Measurements from ENCODE around the gene CSF2. TPM values are rescaled to one million over a fixed set of nuclear protein-coding genes. Genes with fewer than 3 reads are reported as not detected.
"Not testable (repeated sequence)": the region's sequence is repeated elsewhere in the genome, so short reads cannot be mapped to it uniquely, and the experiment has no call there.

Gene CSF2
- total and polyA plus RNA-seq, 3 experiments from 2014 or later = 393 to 409 TPM; not detected in 1

DNA sequence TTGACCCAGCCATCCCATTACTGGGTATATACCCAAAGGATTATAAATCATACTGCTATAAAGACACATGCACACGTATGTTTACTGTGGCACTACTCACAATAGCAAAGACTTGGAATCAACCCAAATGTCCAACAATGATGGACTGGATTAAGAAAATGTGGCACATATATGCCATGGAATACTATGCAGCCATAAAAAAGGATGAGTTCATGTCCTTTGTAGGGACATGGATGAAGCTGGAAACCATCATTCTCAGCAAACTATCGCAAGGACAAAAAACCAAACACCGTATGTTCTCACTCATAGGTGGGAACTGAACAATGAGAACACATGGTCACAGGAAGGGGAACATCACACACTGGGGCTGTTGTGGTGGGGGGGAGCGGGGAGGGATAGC, 35.4 kb downstream of the CSF2 start:
- CTCF ChIA-PET; H3K27me3 ChIP-seq (ENCODE audit: insufficient read depth, low read length, poor library complexity, severe bottlenecking); H3K4me3 ChIP-seq (ENCODE audit: low read length); POLR2A ChIA-PET; H3K27ac ChIP-seq (ENCODE audit: low read depth, low read length); H3K4me3 Mint-ChIP-seq; H3K27me3 Mint-ChIP-seq; H3K9me3 ChIP-seq (ENCODE audit: low read length); H3K36me3 Mint-ChIP-seq; DNase-seq; H3K36me3 ChIP-seq (ENCODE audit: insufficient read depth, low read length); H3K9me3 Mint-ChIP-seq: not testable (repeated sequence)
- H3K27ac Mint-ChIP-seq = peak overlapping the region in 1 of 8 donors; percentile 56
- peaks cover 43% of the 10 kb centered on the region for H3K4me1 ChIP-seq (ENCODE audit: insufficient read depth, low read length)
- H3K4me1 Mint-ChIP-seq = peaks cover 25 to 60% (median 26%) of the 10 kb centered on the region in 3 donors

GRCh38 chr5:132109494-132110053, 36.0 kb downstream of the CSF2 start:
- H3K9me3 Mint-ChIP-seq = peaks cover 0 to 8% (median 3%) of the 10 kb centered on the region in 5 donors
- POLR2A ChIA-PET = no interaction called here
- DNase-seq = no peak

GRCh38 chr5:132110195-132110594, 36.6 kb downstream of the CSF2 start:
- no peaks in the 10 kb centered on the region for H3K27me3 Mint-ChIP-seq
- H3K36me3 Mint-ChIP-seq = no peaks in the 10 kb centered on the region
- Histone ChIP-seq H3K36me3 (ENCODE audit: insufficient read depth, low read length) (no peaks in the 10 kb centered on the region), H3K9me3 (ENCODE audit: low read length) (no peaks in the 10 kb centered on the region), H3K4me1 (ENCODE audit: insufficient read depth, low read length) (peaks cover 42% of the 10 kb centered on the region), H3K27me3 (ENCODE audit: insufficient read depth, low read length, poor library complexity, severe bottlenecking) (no peaks in the 10 kb centered on the region), H3K4me3 (ENCODE audit: low read length) (no peak overlapping the region), H3K27ac (ENCODE audit: low read depth, low read length) (no peak overlapping the region)
- peaks cover 13 to 60% (median 13%) of the 10 kb centered on the region in 3 donors for H3K4me1 Mint-ChIP-seq
- H3K9me3 Mint-ChIP-seq = peaks cover 0 to 8% (median 3%) of the 10 kb centered on the region in 5 donors
- POLR2A ChIA-PET = no interaction called here
- peak overlapping the region in 7 of 8 donors; percentile 24 to 98 (median 72) for H3K27ac Mint-ChIP-seq
- CTCF ChIA-PET = interaction anchor here (2.1 kb wide), 1 partner anchor 24 kb away, joined by 9 read pairs; no protein-coding TSS in a partner anchor
- no peak for DNase-seq
- H3K4me3 Mint-ChIP-seq = peak overlapping the region in 3 of 7 donors; percentile 26 to 79 (median 39)

More at GRCh38 chr5:132109494-132110053, 36.0 kb downstream of the CSF2 start:
- CTCF ChIA-PET = interaction anchor here (2.1 kb wide), 1 partner anchor 24 kb away, joined by 9 read pairs; no protein-coding TSS in a partner anchor
- no peaks in the 10 kb centered on the region for H3K36me3 ChIP-seq (ENCODE audit: insufficient read depth, low read length)
- H3K27ac Mint-ChIP-seq = peak overlapping the region in 7 of 8 donors; percentile 26 to 85 (median 54)
- H3K4me1 Mint-ChIP-seq = peaks cover 19 to 60% (median 19%) of the 10 kb centered on the region in 3 donors
- H3K27me3 Mint-ChIP-seq = no peaks in the 10 kb centered on the region
- H3K27me3 ChIP-seq (ENCODE audit: insufficient read depth, low read length, poor library complexity, severe bottlenecking) = no peaks in the 10 kb centered on the region
- H3K4me3 ChIP-seq (ENCODE audit: low read length) = no peak overlapping the region
- no peak overlapping the region for H3K27ac ChIP-seq (ENCODE audit: low read depth, low read length)
- peaks cover 43% of the 10 kb centered on the region for H3K4me1 ChIP-seq (ENCODE audit: insufficient read depth, low read length)
- no peaks in the 10 kb centered on the region for H3K9me3 ChIP-seq (ENCODE audit: low read length)
- H3K4me3 Mint-ChIP-seq = peak overlapping the region in 2 of 7 donors; percentile 5 to 45
- no peaks in the 10 kb centered on the region for H3K36me3 Mint-ChIP-seq

GRCh38 chr5:132110930-132111329, 37.3 kb downstream of the CSF2 start:
- Histone ChIP-seq H3K4me1 (ENCODE audit: insufficient read depth, low read length) (peaks cover 35% of the 10 kb centered on the region), H3K27ac (ENCODE audit: low read depth, low read length) (no peak overlapping the region), H3K27me3 (ENCODE audit: insufficient read depth, low read length, poor library complexity, severe bottlenecking) (no peaks in the 10 kb centered on the region), H3K9me3 (ENCODE audit: low read length) (no peaks in the 10 kb centered on the region), H3K36me3 (ENCODE audit: insufficient read depth, low read length) (no peaks in the 10 kb centered on the region), H3K4me3 (ENCODE audit: low read length) (no peak overlapping the region)
- Mint-ChIP-seq H3K36me3 (no peaks in the 10 kb centered on the region), H3K4me3 (peak overlapping the region in 6 of 7 donors; percentile 20 to 39 (median 35)), H3K9me3 (peaks cover 0 to 8% (median 3%) of the 10 kb centered on the region in 5 donors), H3K4me1 (peaks cover 6 to 60% (median 6%) of the 10 kb centered on the region in 3 donors), H3K27ac (peak overlapping the region in 7 of 8 donors; percentile 24 to 98 (median 72)), H3K27me3 (no peaks in the 10 kb centered on the region)
- ChIA-PET CTCF (interaction anchor here (2.1 kb wide), 1 partner anchor 23 kb away, joined by 9 read pairs; no protein-coding TSS in a partner anchor), POLR2A (no interaction called here)
- no peak for DNase-seq

DNA sequence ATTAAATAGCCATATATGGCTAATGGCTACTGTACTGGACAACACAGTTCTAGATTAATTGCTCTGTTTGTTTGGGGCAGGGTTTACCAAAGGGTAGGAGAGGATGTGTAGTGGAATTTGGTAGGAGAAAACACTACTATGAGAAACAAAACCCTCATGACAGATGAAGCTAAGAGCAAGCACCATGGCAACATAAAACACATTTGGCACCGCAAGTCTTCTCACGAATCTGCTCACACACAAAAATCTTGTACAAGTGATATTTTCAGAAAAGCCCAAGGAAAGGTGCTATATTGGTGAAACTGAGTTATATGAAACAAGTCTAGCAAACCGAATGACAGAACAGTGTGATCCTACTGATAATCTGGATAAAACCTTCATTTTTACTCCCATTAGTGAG, 38.5 kb downstream of the CSF2 start:
- Mint-ChIP-seq H3K9me3 (peaks cover 0 to 8% (median 3%) of the 10 kb centered on the region in 5 donors), H3K4me1 (peaks cover 4 to 68% (median 6%) of the 10 kb centered on the region in 3 donors), H3K4me3 (peak overlapping the region in 1 of 7 donors; percentile 2), H3K36me3 (no peaks in the 10 kb centered on the region), H3K27ac (peak overlapping the region in 2 of 8 donors; percentile 46 to 75), H3K27me3 (no peaks in the 10 kb centered on the region)
- no peaks in the 10 kb centered on the region for H3K36me3 ChIP-seq (ENCODE audit: insufficient read depth, low read length)
- no peaks in the 10 kb centered on the region for H3K27me3 ChIP-seq (ENCODE audit: insufficient read depth, low read length, poor library complexity, severe bottlenecking)
- peaks cover 44% of the 10 kb centered on the region for H3K4me1 ChIP-seq (ENCODE audit: insufficient read depth, low read length)
- CTCF ChIA-PET = interaction anchor here (2.1 kb wide), 1 partner anchor 22 kb away, joined by 9 read pairs; no protein-coding TSS in a partner anchor
- no peak overlapping the region for H3K4me3 ChIP-seq (ENCODE audit: low read length)
- DNase-seq = no peak
- no peaks in the 10 kb centered on the region for H3K9me3 ChIP-seq (ENCODE audit: low read length)
- no peak overlapping the region for H3K27ac ChIP-seq (ENCODE audit: low read depth, low read length)
- POLR2A ChIA-PET = no interaction called here

DNA sequence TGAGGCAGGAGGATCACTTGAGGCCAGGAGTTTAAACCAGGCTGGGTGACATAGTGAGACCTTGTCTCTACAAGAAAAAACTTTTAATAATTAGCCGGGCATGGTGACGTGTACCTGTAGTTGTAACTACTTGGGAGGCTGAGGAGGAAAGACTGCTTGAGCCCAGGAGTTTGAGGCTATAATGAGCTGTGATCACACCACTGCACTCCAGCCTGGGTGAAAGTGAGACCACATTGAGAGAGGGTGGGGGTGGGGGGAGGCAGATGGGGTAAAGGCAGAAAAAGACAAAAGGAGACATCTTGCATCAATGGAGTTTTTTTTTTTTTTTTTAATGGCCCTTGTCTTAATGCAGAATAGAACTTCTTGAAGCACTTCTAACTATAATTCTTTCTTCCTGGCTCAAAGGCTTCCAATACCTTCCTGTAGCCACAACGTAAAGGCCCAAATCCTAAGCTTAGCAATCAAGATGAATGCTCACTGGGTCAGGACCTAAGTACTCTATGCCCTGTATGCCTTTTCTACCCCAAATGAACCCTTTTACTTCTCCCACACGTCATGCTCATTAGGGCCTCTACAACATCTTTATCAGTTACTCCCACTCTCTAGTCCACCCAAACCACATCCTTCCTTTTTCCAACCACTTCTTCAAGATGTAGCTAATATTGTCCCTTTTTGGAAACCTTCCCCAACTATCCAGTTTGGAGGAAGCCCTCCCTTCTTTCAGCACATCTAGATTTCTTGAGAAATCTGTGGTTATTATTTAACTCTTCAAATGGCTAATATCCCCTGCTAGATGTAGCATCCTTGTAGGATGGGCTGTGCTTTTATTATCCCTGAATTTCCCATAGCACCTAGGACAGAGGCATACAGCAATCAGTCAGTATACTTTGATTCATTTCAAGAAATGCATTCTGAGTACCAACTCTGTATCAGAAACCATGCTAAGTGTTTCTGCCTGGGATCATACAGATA, 40.8 kb downstream of the CSF2 start:
- Mint-ChIP-seq H3K9me3 (peaks cover 0 to 5% (median 1%) of the 10 kb centered on the region in 5 donors), H3K36me3 (no peaks in the 10 kb centered on the region), H3K4me1 (peaks cover 0 to 63% (median 0%) of the 10 kb centered on the region in 3 donors), H3K27ac (peak overlapping the region in 7 of 8 donors; percentile 0 to 75 (median 27)), H3K27me3 (no peaks in the 10 kb centered on the region), H3K4me3 (peak overlapping the region in 6 of 7 donors; percentile 1 to 59 (median 36))
- H3K4me3 ChIP-seq (ENCODE audit: low read length) = peak overlapping the region; percentile 7
- ChIA-PET POLR2A (no interaction called here), CTCF (interaction anchor here (1.7 kb wide), 1 partner anchor 49 kb away, joined by 7 read pairs; no protein-coding TSS in a partner anchor)
- peaks cover 48% of the 10 kb centered on the region for H3K4me1 ChIP-seq (ENCODE audit: insufficient read depth, low read length)
- H3K27ac ChIP-seq (ENCODE audit: low read depth, low read length) = no peak overlapping the region
- no peaks in the 10 kb centered on the region for H3K27me3 ChIP-seq (ENCODE audit: insufficient read depth, low read length, poor library complexity, severe bottlenecking)
- H3K9me3 ChIP-seq (ENCODE audit: low read length) = no peaks in the 10 kb centered on the region
- no peaks in the 10 kb centered on the region for H3K36me3 ChIP-seq (ENCODE audit: insufficient read depth, low read length)
- no peak for DNase-seq

DNA sequence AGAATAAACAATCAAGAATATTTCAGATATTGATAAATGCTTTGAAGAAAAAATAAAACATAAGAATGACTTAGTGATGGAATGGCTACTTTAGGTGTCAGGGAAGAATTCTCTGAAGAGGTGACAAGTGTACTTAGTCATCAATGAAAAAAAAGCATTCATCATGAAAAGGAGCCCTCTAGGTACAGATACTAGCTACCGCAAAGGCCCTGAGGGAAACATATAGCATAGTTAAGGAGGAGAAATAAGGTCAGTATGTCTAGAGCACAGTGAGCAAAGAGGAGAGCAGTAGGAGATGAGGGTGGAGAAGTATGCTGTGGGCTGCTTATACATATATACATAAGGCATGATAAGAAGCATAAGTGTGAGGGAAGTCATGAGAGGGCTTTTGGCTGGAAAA, 41.8 kb downstream of the CSF2 start:
- Mint-ChIP-seq H3K36me3 (no peaks in the 10 kb centered on the region), H3K9me3 (peaks cover 0 to 5% (median 1%) of the 10 kb centered on the region in 5 donors), H3K27me3 (no peaks in the 10 kb centered on the region), H3K4me1 (peaks cover 0 to 55% (median 0%) of the 10 kb centered on the region in 3 donors), H3K27ac (peak overlapping the region in 6 of 8 donors; percentile 3 to 72 (median 44)), H3K4me3 (peak overlapping the region in 2 of 7 donors; percentile 1 to 33)
- CTCF ChIA-PET = no interaction called here
- no peak for DNase-seq
- no peaks in the 10 kb centered on the region for H3K36me3 ChIP-seq (ENCODE audit: insufficient read depth, low read length)
- POLR2A ChIA-PET = no interaction called here
- no peaks in the 10 kb centered on the region for H3K9me3 ChIP-seq (ENCODE audit: low read length)
- H3K27me3 ChIP-seq (ENCODE audit: insufficient read depth, low read length, poor library complexity, severe bottlenecking) = no peaks in the 10 kb centered on the region
- peaks cover 41% of the 10 kb centered on the region for H3K4me1 ChIP-seq (ENCODE audit: insufficient read depth, low read length)
- no peak overlapping the region for H3K4me3 ChIP-seq (ENCODE audit: low read length)
- no peak overlapping the region for H3K27ac ChIP-seq (ENCODE audit: low read depth, low read length)
